HCT116 (cell line): ENCODE data around the gene IRF4. TPM values are rescaled to one million over a fixed set of nuclear protein-coding genes. Genes with fewer than 3 reads are reported as not detected.

ENCODE experiments used
- ATAC-seq: fragments of 200-7000 bp; cut with Tn5 transposase; 2 replicates; pipeline ENCODE4 v1.9.1; 2020; ENCODE audit warnings: mild to moderate bottlenecking, moderate library complexity
- BruUV-seq: library from RNA; stranded (reverse); fragments of 400-500 nt; replicated peaks from 2 replicates; lab custom pipeline; 2021; lab: Mats Ljungman, UMichigan
- CTCF ChIA-PET: fragments of 300-600 bp; sonication (Branson Sonifier 250); formaldehyde crosslinking; loops from one replicate; lab custom pipeline; 2021; ENCODE audit warnings: antibody characterized with exemption; lab: Charles Lee
- POLR2A ChIA-PET: fragments of 300-600, 350-600 bp; sonication (Branson Sonifier 250); formaldehyde crosslinking; loops from one replicate; lab custom pipeline; 2021; ENCODE audit warnings: antibody characterized with exemption; lab: Charles Lee
- RAD21 ChIA-PET, 2 experiments: fragments of 300-600 bp; sonication (Branson Sonifier 250); formaldehyde crosslinking; loops; one replicate each; lab custom pipeline; 2023; ENCODE audit warnings: low total read pairs in 2 of 2; ENCODE audit not compliant: uncharacterized antibody in 2 of 2, unreplicated experiment in 2 of 2, low non-redundant PET in 1 of 2; lab: Charles Lee
- DNase-seq: peaks from one replicate; pipeline ENCODE4 v3.0.0-alpha.2; 2010; ENCODE audit warnings: low read depth, low spot score
- H2AFZ ChIP-seq: fragments of 200-600 bp; shearing (Covaris generic), sonication (generic); 2 replicates; pipeline ENCODE4 v1.6.1; 2017; ENCODE audit warnings: low read depth, mixed run types, mixed read lengths, antibody characterized with exemption, low read length; ENCODE audit not compliant: poor library complexity, severe bottlenecking
- H3K27ac ChIP-seq: 2 replicates; pipeline ENCODE4 v1.5.1; 2012; ENCODE audit warnings: low read depth, low read length
- H3K27me3 ChIP-seq: fragments of 200-600 bp; sonication (generic); 2 replicates; pipeline ENCODE4 v1.6.1; 2016; ENCODE audit warnings: mixed run types, low read length, mixed read lengths; ENCODE audit not compliant: insufficient read depth
- H3K36me3 ChIP-seq, 2 experiments: fragments of 200-500 bp in 1 of 2; fragments of 200-600 bp in 1 of 2; sonication (Bioruptor generic) in 1 of 2; sonication (generic) in 1 of 2; 2 replicates each; pipeline versions ENCODE4 v1.5.1 to v1.6.1; 2014 to 2016; ENCODE audit warnings: low read length in 2 of 2, inconsistent platforms in 1 of 2, mixed read lengths in 1 of 2, mixed run types in 1 of 2; ENCODE audit not compliant: insufficient read depth in 2 of 2, control insufficient read depth in 1 of 2
- H3K4me1 ChIP-seq, 2 experiments: fragments of 200-600 bp in 1 of 2; sonication (generic) in 1 of 2; 2 replicates each; pipeline versions ENCODE4 v1.5.1 to v1.6.1; 2012 to 2017; ENCODE audit warnings: low read length in 2 of 2, inconsistent platforms in 1 of 2, mild to moderate bottlenecking in 1 of 2, mixed read lengths in 1 of 2, mixed run types in 1 of 2, moderate library complexity in 1 of 2; ENCODE audit not compliant: insufficient read depth in 2 of 2, control insufficient read depth in 1 of 2
- H3K4me2 ChIP-seq: fragments of 200-600 bp; sonication (generic); 2 replicates; pipeline ENCODE4 v1.6.1; 2017; ENCODE audit warnings: mixed run types, low read length, mixed read lengths
- H3K4me3 ChIP-seq, 2 experiments: fragments of 200-600 bp in 1 of 2; sonication (generic) in 1 of 2; replicated peaks in 1 of 2; 2 replicates each; pipeline ENCODE4 v1.5.1; 2011 to 2016; ENCODE audit warnings: low read length in 2 of 2, control low read depth in 1 of 2, low read depth in 1 of 2, mild to moderate bottlenecking in 1 of 2, mixed read lengths in 1 of 2, mixed run types in 1 of 2
- H3K79me2 ChIP-seq: fragments of 200-600 bp; sonication (generic); 2 replicates; pipeline ENCODE4 v1.6.1; 2017; ENCODE audit warnings: mild to moderate bottlenecking, mixed run types, low read length, moderate library complexity, mixed read lengths; ENCODE audit not compliant: insufficient read depth
- H3K9ac ChIP-seq: fragments of 200-600 bp; sonication (generic); 2 replicates; pipeline ENCODE4 v1.6.1; 2016; ENCODE audit warnings: low read length, mixed read lengths
- H3K9me2 ChIP-seq: fragments of 200-600 bp; sonication (generic), shearing (Covaris generic); 2 replicates; pipeline ENCODE4 v1.6.1; 2017; ENCODE audit warnings: mixed run types, mild to moderate bottlenecking, moderate library complexity; ENCODE audit not compliant: insufficient read depth
- H3K9me3 ChIP-seq, 2 experiments: fragments of 200-500 bp in 1 of 2; fragments of 200-600 bp in 1 of 2; sonication (Bioruptor generic) in 1 of 2; sonication (generic) in 1 of 2; 2 replicates each; pipeline ENCODE4 v1.6.1; 2014 to 2017; ENCODE audit warnings: low read length in 2 of 2, mixed read lengths in 2 of 2, inconsistent platforms in 1 of 2, low read depth in 1 of 2, mild to moderate bottlenecking in 1 of 2, mixed run types in 1 of 2, moderate library complexity in 1 of 2; ENCODE audit not compliant: control insufficient read depth in 1 of 2, insufficient read depth in 1 of 2
- H4K20me1 ChIP-seq: fragments of 200-600 bp; sonication (generic), shearing (Covaris generic); 2 replicates; pipeline ENCODE4 v1.6.1; 2017; ENCODE audit warnings: mixed run types, mild to moderate bottlenecking, moderate library complexity; ENCODE audit not compliant: insufficient read depth
- CBX3 ChIP-seq: IDR thresholded peaks from 2 replicates; pipeline ENCODE4 v1.6.1; 2012; ENCODE audit warnings: low read depth
- CEBPB ChIP-seq: IDR thresholded peaks from 2 replicates; pipeline ENCODE4 v1.6.1; 2012; ENCODE audit warnings: low read depth
- EGR1 ChIP-seq: IDR thresholded peaks from 2 replicates; pipeline ENCODE4 v1.6.1; 2012; ENCODE audit warnings: low read depth
- EZH2phosphoT487 ChIP-seq: fragments of 200-600 bp; IDR thresholded peaks from 2 replicates; pipeline ENCODE4 v1.6.1; 2018; ENCODE audit warnings: antibody characterized with exemption, borderline replicate concordance
- JUND ChIP-seq: IDR thresholded peaks from 2 replicates; pipeline ENCODE4 v1.6.1; 2012
- POLR2AphosphoS5 ChIP-seq: IDR thresholded peaks from 2 replicates; pipeline ENCODE4 v1.6.1; 2011; ENCODE audit warnings: mild to moderate bottlenecking, low read depth, low read length, moderate library complexity
- RAD21 ChIP-seq: IDR thresholded peaks from 2 replicates; pipeline ENCODE4 v1.6.1; 2012; ENCODE audit warnings: low read depth, mild to moderate bottlenecking
- SRF ChIP-seq: IDR thresholded peaks from 2 replicates; pipeline ENCODE4 v1.6.1; 2012; ENCODE audit warnings: low read depth
- intact Hi-C: fragments of 100-400 bp; cut with micrococcal nuclease; formaldehyde crosslinking; loops from 2 replicates; pipeline ENCODE4 v1.10.0; 2022
- total RNA-seq: library from RNA; stranded (reverse); gene quantifications from one replicate; pipeline ENCODE4 v1.2.1, GENCODE V29; 2021; ENCODE audit not compliant: unreplicated experiment
- TF ChIP-seq, protein P1 (sequence below): IDR thresholded peaks from 2 replicates; pipeline ENCODE4 v1.6.1; 2011; ENCODE audit warnings: mild to moderate bottlenecking, low read length, moderate library complexity; ENCODE audit not compliant: insufficient replicate concordance; ENCODE audit errors: extremely low read depth
- TF ChIP-seq, protein P2 (sequence below), 3 experiments: fragments of 200-600 bp in 1 of 3; sonication (generic) in 1 of 3; IDR thresholded peaks in 2 of 3; conservative IDR thresholded peaks in 1 of 3; 2 replicates each; pipeline ENCODE4 v1.5.1; 2012 to 2017; ENCODE audit warnings: low read depth in 2 of 3, low read length in 2 of 3, antibody characterized with exemption in 1 of 3, borderline replicate concordance in 1 of 3, control low read depth in 1 of 3, mild to moderate bottlenecking in 1 of 3, mixed read lengths in 1 of 3, mixed run types in 1 of 3, moderate library complexity in 1 of 3; ENCODE audit not compliant: insufficient read depth in 1 of 3
- TF ChIP-seq, protein P3 (sequence below): IDR thresholded peaks from 2 replicates; pipeline ENCODE4 v1.6.1; 2012; ENCODE audit warnings: low read depth

Gene IRF4
- total RNA-seq, 1 experiment from 2014 or later = 1.2 TPM

DNA sequence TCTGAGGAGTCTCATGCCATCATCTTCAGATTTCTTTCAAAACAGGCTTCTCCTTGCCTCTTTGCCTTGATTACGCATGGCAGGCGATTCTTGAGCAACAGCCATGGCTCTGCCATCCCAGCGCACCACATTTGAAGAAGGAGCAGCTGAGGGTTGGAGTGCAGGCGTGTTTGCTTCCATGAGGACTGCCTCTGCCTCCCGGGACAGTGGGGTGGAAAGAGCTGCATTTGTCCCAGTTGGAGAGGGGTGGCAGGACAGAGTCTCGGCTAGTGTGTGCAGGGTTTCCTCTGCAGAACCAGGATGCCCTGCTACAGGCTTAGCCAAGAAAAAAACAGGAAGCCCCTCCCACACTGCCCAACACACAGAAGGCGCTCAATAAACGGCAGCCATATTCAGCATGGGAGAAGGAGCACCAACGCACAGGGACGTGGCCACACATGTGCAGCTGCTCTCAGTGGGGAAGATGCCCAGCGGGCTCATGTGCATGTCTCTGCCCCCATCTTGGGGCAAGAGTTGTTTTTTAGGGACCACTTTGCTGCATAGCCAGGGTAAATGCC is 36.6 kb downstream of the IRF4 start:
- ChIA-PET CTCF (no interaction called here), RAD21 (no interaction called here), POLR2A (no interaction called here)
- H3K27me3 ChIP-seq = no peaks in the 10 kb centered on the region
- H3K4me1 ChIP-seq = peaks cover 0 to 15% of the 10 kb centered on the region in 2 experiments; a peak in 2 of 4 replicates
- ATAC-seq (no peak), DNase-seq (no peak)
- H3K9me3 ChIP-seq = no peaks in the 10 kb centered on the region
- H3K9ac ChIP-seq = no peak overlapping the region
- no peak overlapping the region for H3K4me3 ChIP-seq
- intact Hi-C loops = no loop called here
- H4K20me1 ChIP-seq = no peaks in the 10 kb centered on the region
- TF ChIP-seq CEBPB = no peak
- no peak for TF ChIP-seq CBX3
- no peak for TF ChIP-seq JUND
- TF ChIP-seq, protein P1, sequence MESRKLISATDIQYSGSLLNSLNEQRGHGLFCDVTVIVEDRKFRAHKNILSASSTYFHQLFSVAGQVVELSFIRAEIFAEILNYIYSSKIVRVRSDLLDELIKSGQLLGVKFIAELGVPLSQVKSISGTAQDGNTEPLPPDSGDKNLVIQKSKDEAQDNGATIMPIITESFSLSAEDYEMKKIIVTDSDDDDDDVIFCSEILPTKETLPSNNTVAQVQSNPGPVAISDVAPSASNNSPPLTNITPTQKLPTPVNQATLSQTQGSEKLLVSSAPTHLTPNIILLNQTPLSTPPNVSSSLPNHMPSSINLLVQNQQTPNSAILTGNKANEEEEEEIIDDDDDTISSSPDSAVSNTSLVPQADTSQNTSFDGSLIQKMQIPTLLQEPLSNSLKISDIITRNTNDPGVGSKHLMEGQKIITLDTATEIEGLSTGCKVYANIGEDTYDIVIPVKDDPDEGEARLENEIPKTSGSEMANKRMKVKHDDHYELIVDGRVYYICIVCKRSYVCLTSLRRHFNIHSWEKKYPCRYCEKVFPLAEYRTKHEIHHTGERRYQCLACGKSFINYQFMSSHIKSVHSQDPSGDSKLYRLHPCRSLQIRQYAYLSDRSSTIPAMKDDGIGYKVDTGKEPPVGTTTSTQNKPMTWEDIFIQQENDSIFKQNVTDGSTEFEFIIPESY = no peak
- TF ChIP-seq, protein P2, sequence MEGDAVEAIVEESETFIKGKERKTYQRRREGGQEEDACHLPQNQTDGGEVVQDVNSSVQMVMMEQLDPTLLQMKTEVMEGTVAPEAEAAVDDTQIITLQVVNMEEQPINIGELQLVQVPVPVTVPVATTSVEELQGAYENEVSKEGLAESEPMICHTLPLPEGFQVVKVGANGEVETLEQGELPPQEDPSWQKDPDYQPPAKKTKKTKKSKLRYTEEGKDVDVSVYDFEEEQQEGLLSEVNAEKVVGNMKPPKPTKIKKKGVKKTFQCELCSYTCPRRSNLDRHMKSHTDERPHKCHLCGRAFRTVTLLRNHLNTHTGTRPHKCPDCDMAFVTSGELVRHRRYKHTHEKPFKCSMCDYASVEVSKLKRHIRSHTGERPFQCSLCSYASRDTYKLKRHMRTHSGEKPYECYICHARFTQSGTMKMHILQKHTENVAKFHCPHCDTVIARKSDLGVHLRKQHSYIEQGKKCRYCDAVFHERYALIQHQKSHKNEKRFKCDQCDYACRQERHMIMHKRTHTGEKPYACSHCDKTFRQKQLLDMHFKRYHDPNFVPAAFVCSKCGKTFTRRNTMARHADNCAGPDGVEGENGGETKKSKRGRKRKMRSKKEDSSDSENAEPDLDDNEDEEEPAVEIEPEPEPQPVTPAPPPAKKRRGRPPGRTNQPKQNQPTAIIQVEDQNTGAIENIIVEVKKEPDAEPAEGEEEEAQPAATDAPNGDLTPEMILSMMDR (IDR thresholded peaks at IDR 0.05 in 2 of 3, conservative IDR thresholded peaks at IDR 0.05 in 1 of 3; ENCODE audit: borderline replicate concordance in 1 of 3, insufficient read depth in 1 of 3, low read depth in 2 of 3, low read length in 2 of 3) = no peak
- no peak for TF ChIP-seq EGR1
- TF ChIP-seq POLR2AphosphoS5 = no peak
- no peak for TF ChIP-seq SRF
- TF ChIP-seq, protein P3, sequence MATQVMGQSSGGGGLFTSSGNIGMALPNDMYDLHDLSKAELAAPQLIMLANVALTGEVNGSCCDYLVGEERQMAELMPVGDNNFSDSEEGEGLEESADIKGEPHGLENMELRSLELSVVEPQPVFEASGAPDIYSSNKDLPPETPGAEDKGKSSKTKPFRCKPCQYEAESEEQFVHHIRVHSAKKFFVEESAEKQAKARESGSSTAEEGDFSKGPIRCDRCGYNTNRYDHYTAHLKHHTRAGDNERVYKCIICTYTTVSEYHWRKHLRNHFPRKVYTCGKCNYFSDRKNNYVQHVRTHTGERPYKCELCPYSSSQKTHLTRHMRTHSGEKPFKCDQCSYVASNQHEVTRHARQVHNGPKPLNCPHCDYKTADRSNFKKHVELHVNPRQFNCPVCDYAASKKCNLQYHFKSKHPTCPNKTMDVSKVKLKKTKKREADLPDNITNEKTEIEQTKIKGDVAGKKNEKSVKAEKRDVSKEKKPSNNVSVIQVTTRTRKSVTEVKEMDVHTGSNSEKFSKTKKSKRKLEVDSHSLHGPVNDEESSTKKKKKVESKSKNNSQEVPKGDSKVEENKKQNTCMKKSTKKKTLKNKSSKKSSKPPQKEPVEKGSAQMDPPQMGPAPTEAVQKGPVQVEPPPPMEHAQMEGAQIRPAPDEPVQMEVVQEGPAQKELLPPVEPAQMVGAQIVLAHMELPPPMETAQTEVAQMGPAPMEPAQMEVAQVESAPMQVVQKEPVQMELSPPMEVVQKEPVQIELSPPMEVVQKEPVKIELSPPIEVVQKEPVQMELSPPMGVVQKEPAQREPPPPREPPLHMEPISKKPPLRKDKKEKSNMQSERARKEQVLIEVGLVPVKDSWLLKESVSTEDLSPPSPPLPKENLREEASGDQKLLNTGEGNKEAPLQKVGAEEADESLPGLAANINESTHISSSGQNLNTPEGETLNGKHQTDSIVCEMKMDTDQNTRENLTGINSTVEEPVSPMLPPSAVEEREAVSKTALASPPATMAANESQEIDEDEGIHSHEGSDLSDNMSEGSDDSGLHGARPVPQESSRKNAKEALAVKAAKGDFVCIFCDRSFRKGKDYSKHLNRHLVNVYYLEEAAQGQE = no peak
- no peak for TF ChIP-seq RAD21
- no peak for TF ChIP-seq EZH2phosphoT487
- TF ChIP-seq, all 23 proteins: peak for 0
- Histone ChIP-seq H3K4me2 (no peak overlapping the region), H3K36me3 (no peaks in the 10 kb centered on the region), H3K9me2 (no peaks in the 10 kb centered on the region), H3K27ac (no peak overlapping the region), H2AFZ (no peak overlapping the region), H3K79me2 (no peaks in the 10 kb centered on the region)
- BruUV-seq = no TSS peak
